GM18508 (cell line): ENCODE measurements around the gene IL22RA1.

ENCODE experiments used
- ATAC-seq: cut with Tn5 transposase; IDR thresholded peaks from one replicate; pipeline ENCODE4 v1.9.1; 2021; ENCODE audit warnings: moderate number of reproducible peaks; ENCODE audit not compliant: insufficient read depth, unreplicated experiment

IL22RA1 gene

DNA sequence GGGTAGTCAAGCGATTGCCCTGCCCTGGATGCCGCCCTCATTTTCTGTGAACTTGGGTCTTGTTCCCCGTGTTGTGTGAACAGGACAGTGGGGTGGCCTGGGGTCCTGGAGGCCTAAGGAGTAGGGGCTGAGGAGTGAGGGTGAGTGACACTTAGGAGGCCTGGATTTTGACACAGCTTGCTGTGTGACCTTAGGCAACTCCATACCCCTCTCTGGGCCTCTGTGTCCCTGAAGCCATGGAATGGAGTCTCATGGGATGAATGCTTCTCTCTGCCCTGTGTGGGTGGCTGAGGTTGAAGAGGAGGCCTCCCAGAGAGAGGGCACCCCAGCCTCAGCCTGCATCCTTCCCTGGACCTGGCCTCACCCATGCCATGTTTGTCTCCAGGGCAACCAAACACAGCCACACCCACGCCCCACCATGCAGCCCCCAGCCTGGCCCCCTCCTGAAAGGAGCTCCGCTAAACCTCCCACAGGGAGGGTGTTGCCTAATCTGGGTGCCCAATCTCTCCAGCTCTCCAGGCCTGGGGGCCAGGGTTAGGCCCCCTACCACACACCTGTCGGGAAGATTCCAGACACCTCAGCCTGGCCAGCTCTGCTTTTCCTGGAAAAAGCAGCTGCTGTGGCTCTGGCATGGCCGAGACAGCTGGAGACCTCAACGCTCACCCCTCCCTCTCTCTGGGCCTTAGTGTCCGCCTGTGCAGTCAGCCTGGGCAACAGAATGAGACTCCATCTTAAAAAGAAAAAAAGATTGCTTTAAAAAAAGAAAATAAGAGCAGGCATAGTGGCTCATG lies 40.9 kb downstream of the IL22RA1 start:
- no peak for ATAC-seq

DNA sequence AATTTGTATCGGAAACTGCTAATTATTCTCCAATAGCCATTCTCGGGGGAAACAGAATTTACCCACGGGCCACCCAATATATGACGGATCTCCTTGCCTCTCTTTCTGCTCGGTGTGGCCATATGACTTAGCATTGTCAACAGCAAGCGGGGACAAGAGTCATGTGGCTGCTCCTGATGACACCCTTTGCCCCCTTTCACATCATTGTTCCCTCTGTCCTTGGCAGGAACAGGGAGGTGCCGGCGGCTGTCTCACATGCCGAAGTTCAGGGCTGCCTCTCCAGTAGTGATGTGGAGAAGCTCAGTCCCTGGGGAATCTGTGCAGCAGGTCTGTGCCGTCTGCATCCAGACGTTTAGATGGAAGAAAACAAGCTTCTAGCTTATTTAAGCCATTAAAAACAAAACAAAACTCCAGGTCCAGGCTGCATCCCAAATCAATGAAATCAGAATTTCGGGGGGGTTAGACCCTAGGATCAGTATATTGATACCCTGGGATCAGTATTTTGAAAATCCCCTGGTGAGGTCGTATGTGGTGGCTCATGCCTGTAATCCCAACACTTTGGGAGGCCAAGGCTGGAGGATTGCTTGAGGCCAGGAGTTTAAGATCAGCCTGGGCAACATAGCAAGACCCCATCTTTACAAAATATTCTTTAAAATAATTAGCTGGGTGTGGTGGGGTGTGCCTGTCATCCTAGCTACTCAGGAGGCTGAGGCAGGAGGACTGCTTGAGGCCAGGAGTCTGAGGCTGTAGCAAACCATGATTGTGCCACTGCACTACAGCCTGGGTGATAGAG lies 41.8 kb downstream of the IL22RA1 start:
- no peak for ATAC-seq

- no peak for ATAC-seq
Measured at GRCh38 chr1:24098943-24099638, 43.8 kb downstream of the IL22RA1 start.

DNA sequence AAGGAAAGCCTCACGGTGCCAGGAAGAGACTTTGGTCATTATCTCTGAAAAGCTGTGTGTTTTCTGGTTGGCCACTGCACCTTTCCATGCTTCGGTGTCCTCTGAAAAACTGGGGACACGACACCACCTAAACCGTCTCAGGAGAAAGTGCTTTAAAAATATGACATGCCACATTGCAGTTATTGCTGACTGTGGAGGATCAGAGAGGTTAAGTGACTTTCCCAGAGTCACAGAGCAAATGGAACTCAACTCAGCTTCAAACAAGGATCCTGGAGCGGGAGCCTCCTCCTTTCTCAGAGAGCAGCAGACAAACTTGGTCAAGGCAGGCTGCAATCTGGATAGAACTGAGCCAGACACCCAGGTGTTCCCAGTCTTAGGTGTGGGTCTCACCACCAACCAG lies 44.8 kb downstream of the IL22RA1 start:
- ATAC-seq, result no peak

DNA sequence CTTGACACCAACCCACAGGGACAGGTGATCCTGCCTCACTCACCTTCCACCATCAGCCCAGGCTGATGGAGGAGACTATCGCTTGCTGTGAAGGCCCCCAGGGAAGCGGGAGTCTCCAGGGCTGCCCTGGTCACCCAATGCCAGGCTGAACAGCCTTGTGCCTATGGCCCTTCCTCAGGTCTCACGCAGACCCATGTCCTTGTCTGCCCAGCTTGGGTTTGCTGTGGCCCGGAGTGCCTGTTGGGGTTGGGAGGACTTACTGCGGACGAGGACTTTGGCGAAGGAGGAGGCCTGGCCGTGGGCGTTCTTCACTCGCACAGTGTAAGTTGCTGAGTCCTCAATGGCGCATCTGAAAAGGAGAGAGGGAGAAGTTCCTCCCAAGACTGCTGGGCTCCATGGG lies 45.3 kb downstream of the IL22RA1 start:
- no peak for ATAC-seq

- no peak for ATAC-seq
Measured at GRCh38 chr1:24096739-24097103, 46.2 kb downstream of the IL22RA1 start.

DNA sequence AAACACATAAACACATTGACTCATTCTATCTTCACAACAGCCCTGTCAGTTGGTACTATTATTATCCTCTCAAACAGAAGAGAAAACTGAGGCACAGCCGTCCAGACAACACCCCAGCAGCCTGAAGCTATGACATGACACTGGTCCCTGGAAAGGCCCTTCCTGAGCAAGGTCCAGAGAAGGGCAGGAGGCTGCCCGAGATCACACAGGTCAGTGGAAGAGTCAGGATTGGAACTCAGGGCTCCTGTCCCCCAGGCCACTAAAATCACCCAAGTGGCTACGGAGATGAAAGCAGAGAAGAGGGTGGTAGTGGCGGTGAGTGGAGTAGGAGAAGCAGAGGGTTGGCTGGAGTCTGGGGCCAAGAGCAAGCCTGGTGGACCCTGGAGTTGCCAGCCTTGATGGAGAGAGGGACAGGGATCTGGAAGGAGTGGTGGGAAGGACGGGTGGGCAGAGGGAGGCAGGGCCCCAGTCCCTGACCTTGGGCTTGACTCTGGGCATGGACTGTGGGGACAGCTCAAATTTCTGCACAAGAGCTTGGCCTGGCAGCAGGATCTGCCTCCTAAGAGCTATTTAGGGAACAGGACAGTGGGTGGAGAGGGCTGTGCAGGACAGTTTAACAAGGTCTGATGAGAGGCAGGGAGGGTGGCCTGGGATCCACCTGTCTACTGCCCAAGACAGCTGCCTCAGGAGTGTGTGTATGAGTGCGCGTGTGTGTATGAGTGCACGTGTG lies 46.8 kb downstream of the IL22RA1 start:
- no peak for ATAC-seq

GRCh38 chr1:24095140-24095859 lies 47.6 kb downstream of the IL22RA1 start:
- no peak for ATAC-seq

- ATAC-seq, result no peak
Measured at GRCh38 chr1:24094554-24094953, 48.4 kb downstream of the IL22RA1 start.

DNA sequence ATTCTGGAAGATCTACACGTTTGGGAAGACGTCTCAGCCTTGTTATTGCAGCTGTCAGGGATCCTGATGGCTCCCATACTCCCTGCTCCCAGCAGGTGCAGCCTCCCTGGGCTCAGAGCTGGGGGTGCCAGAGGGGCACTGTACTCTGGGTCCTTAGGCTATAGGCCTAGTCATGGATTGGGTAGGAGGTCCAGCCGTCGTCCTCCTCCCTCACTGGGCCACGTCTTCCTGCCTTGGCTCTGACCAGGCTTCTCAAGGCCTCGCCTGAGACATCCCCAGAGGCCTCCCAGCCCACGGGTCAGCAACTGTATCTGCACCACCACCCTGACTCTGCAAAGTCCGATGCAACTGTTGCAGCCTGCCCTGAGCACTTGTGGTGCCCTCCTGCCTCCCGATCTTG lies 49.2 kb downstream of the IL22RA1 start:
- no peak for ATAC-seq

DNA sequence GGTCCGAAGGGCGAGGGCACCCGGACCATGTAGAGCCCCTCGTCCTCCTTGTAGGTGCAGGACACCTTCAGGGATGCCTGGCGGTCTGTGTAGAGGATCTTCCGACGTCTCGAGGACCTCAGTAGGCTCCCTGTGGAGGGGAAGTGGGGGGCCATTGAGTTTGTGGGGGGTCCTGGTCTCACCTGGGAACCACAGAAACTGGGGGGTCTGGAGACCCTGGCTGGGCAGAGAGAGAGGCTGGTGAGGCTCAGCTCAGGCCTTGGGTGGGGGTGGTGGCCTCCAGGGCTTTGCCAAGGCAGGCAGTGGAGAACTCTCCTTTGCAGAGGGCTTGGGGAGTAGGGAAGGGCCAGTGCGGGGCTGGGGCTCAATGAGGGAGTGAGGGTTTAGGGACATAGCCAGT lies 50.0 kb downstream of the IL22RA1 start:
- ATAC-seq, result no peak

GRCh38 chr1:24091971-24092482 lies 50.9 kb downstream of the IL22RA1 start:
- ATAC-seq, result no peak

GRCh38 chr1:24090736-24091135 lies 52.2 kb downstream of the IL22RA1 start:
- no peak for ATAC-seq

DNA sequence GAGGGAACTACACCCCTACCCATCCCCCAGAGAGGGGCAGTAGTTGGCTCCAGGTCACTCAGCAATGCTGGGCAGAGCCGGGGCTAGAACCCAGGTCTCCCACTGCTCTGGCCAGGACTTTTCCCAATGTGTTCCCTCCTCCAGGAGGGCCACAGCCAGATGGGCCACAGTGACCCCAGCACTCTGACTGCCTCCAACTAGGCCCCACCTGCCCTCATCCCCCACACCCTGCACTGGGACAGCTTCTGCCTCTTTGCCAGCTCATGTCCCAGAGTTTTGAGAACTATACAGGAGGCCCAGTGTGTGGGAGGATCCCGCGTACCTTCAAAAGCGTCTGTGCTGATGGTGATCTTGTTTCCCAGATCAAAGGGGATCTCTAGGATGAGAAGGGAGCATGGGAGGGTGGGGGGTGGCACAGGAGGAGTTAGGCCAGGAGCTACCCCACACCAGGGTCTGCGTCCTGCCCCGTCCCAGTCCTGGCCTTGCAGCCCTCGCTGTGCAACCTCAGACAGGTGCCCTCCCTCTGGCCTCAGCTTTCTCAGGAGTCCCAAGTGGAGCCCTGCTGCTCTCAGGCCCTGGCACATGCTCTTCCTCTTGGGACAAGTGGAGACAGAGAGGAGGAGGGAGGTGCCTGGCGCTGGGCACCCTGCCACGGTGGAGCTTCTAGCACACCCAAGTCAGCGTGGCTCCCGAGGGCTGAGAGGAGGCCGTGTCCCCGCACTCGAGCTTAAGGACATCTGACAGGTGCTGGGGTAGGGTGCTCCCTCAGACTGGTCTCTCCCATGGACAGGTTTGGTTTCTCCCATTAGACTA lies 53.0 kb downstream of the IL22RA1 start:
- no peak for ATAC-seq

- no peak for ATAC-seq
Measured at GRCh38 chr1:24089027-24089742, 53.8 kb downstream of the IL22RA1 start.

GRCh38 chr1:24086466-24086865 lies 56.5 kb downstream of the IL22RA1 start:
- ATAC-seq, result no peak

- no peak for ATAC-seq
Measured at GRCh38 chr1:24085546-24085945, 57.4 kb downstream of the IL22RA1 start.

- no peak for ATAC-seq
Measured at GRCh38 chr1:24085007-24085406, 57.9 kb downstream of the IL22RA1 start.
